NAMALWA (cell line): ENCODE measurements around the gene MSGN1.
"Not testable (repeated sequence)": the region's sequence is repeated elsewhere in the genome, so short reads cannot be mapped to it uniquely, and the experiment has no call there.

Source experiments
- DNase-seq: peaks from one replicate; pipeline ENCODE4 v3.0.0-alpha.2; 2015; ENCODE audit warnings: low spot score

MSGN1 gene

GRCh38 chr2:17805166-17805565 is 11.1 kb upstream of the MSGN1 start:
- peak; percentile 59 for DNase-seq

- peak; percentile 76 for DNase-seq
These were observed 10.4 kb upstream of the MSGN1 start for GRCh38 chr2:17805717-17806363.

- DNase-seq = no peak
These were observed 3.1 kb upstream of the MSGN1 start for GRCh38 chr2:17813010-17813741.

- DNase-seq = peak; percentile 93
These were observed 2.4 kb upstream of the MSGN1 start for GRCh38 chr2:17813742-17814473.

GRCh38 chr2:17814601-17815000 is 1.7 kb upstream of the MSGN1 start:
- no peak for DNase-seq

GRCh38 chr2:17815468-17816184 is 634 bp upstream of the MSGN1 start:
- no peak for DNase-seq

GRCh38 chr2:17818235-17818815 is 2.1 kb downstream of the MSGN1 start:
- no peak for DNase-seq

- DNase-seq = no peak
These were observed 4.8 kb downstream of the MSGN1 start for GRCh38 chr2:17821080-17821479.

- peak; percentile 37 for DNase-seq
These were observed 5.5 kb downstream of the MSGN1 start for GRCh38 chr2:17821535-17822444.

- peak; percentile 55 for DNase-seq
These were observed 6.3 kb downstream of the MSGN1 start for GRCh38 chr2:17822445-17823117.

- not testable (repeated sequence) for DNase-seq
These were observed 7.4 kb downstream of the MSGN1 start for GRCh38 chr2:17823646-17824045.

- no peak for DNase-seq
These were observed 11.1 kb downstream of the MSGN1 start for GRCh38 chr2:17827316-17827715.

GRCh38 chr2:17827785-17828184 is 11.5 kb downstream of the MSGN1 start:
- no peak for DNase-seq

GRCh38 chr2:17830053-17831034 is 14.1 kb downstream of the MSGN1 start:
- peak; percentile 55 for DNase-seq

GRCh38 chr2:17835516-17835915 is 19.3 kb downstream of the MSGN1 start:
- no peak for DNase-seq

GRCh38 chr2:17839959-17840358 is 23.7 kb downstream of the MSGN1 start:
- DNase-seq = no peak

- DNase-seq = no peak
These were observed 27.2 kb downstream of the MSGN1 start for GRCh38 chr2:17843457-17843856.

- DNase-seq = no peak
These were observed 29.5 kb downstream of the MSGN1 start for GRCh38 chr2:17845806-17846205.

GRCh38 chr2:17846676-17847075 is 30.4 kb downstream of the MSGN1 start:
- DNase-seq = no peak
